Measurements from ENCODE around the gene COIL.

Gene COIL

GRCh38 chr17:56910509-56911235, 50.2 kb downstream of the COIL start:
- DNase-seq (ENCODE audit: low spot score) (no peak), FAIRE-seq (no peak)

DNA sequence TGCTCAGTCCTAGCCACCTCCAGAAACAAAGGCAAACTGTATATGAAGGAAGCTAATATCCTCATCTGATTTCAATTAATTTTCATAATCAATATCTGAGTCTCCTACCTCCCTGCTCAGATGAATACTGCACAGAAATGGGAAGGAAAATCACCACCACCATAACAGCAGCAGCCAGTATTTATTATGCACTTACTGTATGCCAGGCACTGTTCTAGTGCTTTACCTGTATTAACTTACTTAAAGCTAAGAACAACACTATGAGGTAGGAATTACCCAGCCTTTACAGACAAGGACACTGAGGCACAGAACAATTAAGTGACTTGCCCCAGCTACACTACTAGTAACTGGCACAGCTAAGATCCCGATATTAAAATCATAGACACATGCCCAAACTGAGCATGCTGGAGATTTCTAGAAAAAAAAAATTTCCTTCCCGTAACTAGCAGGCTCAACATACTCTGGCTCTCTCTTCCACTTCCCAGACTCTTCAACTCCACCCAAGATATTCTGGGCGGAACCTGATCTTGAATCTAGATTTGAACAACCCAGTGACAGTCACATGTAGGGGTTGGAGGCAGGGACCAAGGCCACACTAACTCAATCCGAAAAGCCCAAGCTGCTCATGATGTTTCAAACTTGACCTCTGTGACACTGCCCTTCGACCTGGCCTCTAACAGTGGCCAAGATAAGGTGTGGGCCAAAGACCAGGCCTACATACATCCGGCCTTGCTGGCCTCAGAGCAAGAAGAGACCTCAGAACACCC, 50.9 kb downstream of the COIL start:
- no peak for DNase-seq (ENCODE audit: low spot score)

GRCh38 chr17:56908001-56908542, 52.8 kb downstream of the COIL start:
- FAIRE-seq (no peak), DNase-seq (ENCODE audit: low spot score) (no peak)

More for the DNA sequence above, 50.9 kb downstream of the COIL start:
- FAIRE-seq: no peak

- DNase-seq (ENCODE audit: low spot score) (no peak), FAIRE-seq (no peak)
Observed at GRCh38 chr17:56903560-56903959, 57.3 kb downstream of the COIL start.

DNA sequence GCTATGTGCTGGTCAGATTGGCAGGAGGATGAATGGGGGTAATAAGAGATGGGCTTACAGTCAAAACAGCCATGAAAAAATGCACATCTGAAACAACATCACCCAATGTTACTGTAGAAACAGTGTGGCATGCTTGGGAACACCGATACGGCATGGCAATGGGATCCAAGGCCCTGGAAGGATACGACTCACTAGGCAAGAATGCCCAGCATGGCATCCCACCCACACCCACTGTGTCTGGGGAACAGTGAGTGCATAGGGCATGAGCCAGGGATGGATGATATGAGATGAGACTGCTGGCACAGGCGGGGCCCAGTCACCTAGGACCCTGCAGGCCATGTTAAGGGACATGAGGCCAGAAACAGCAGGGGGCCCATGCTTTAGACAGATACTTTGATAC, 58.5 kb downstream of the COIL start:
- FAIRE-seq: peak; percentile 30
- peak; percentile 67 for DNase-seq (ENCODE audit: low spot score)

DNA sequence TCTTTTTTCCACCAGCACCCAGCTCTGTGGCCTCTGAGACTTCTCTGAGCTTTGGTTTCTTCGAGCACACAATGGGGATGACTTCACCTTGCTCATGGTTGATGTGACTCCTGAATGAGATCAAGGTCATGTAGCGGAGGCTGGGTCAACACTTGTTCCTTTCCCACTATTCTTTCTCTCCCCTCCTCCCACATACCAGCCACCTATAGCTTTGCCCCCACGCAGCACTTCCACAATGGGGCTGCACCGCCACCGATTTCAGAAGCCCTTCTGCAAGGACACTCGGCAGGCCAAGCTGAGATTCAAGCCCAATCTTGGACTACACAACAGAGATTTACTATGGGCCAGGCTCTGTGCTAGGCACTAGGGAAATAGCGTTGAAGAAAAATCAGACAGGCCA, 61.4 kb downstream of the COIL start:
- DNase-seq (ENCODE audit: low spot score) (no peak), FAIRE-seq (no peak)

DNA sequence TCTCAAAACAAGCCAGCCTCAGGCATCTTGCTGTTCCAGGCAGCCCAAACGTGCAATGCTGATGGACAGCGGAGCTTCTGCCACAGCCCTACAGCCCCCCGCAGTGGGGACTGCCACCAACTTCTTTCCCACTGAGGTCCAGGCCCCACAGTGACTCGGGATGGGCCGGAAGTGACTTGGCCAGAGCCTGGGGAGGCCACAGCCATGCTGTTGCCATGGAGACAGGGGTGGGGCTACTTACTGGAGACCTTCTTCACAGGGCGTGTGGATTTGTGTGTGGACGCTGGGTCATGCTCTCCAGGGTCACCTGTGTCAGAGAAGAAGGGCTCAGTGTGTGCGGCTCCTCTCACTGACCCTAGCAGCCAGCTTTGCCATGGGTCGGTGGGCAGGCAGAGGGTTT, 62.0 kb downstream of the COIL start:
- FAIRE-seq (no peak), DNase-seq (ENCODE audit: low spot score) (no peak)

- FAIRE-seq: no peak
- DNase-seq (ENCODE audit: low spot score): no peak
Observed at GRCh38 chr17:56897646-56898424, 63.0 kb downstream of the COIL start.

DNA sequence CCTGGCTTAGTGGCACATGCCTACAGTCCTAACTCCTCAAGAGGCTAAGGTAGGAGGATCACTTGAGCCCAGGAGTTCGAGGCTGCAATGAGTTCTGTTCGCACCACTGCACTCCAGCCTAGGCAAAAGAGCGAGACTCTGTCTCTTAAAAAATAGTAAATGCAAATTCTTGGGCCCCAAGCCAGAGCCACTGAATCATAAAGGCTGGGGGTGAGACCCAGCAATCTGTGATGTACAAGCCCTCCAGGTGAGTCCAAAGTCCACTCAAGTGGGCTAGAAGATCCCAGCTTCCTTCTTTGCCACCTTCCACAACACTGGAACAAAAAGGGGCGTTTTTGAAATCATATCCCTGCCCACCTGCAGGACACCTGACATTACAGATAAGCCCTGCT, 63.9 kb downstream of the COIL start:
- FAIRE-seq (no peak), DNase-seq (ENCODE audit: low spot score) (no peak)

- no peak for DNase-seq (ENCODE audit: low spot score)
- FAIRE-seq: no peak
Observed at GRCh38 chr17:56896217-56896967, 64.5 kb downstream of the COIL start.

- FAIRE-seq: no peak
- no peak for DNase-seq (ENCODE audit: low spot score)
Observed at GRCh38 chr17:56894859-56895455, 65.9 kb downstream of the COIL start.

DNA sequence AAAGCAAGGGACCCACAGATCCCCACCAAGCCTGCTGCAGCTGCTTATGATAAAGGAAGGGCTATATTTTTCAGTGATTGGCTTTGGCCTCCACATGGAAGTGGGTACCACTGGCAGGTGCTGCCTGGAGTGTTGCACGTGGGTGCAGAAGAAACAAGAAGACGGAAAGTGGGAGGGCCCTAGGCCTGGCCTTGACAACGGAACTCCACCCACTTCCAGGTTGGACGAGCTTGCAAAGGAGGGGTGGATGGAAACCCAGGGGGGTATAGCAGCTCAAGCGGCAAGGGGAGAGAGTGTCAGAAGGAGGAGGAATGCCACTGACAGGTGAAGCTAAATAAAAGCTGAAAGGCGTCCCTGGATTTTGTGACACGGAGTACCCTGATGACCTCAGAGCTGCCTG, 67.3 kb downstream of the COIL start:
- FAIRE-seq (no peak), DNase-seq (ENCODE audit: low spot score) (no peak)

DNA sequence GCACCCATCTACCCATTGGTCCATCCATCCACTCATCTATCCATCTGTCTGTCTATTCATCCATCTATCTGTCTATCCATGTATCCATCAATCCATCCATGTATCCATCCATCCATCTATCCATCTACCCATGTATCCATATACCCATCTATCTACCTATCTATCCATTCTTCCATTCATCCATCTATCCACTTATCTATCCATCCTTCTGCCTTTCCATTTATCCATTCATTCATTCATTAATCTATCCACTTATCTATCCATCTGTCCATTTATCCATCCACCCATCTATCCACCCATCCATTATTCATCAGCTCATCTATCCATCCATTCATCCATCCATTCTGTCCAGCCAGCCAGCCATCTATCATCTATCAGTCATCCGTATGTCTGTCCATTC, 68.5 kb downstream of the COIL start:
- FAIRE-seq (no peak), DNase-seq (ENCODE audit: low spot score) (no peak)

- no peak for FAIRE-seq
- DNase-seq (ENCODE audit: low spot score): no peak
Observed at GRCh38 chr17:56891751-56892150, 69.1 kb downstream of the COIL start.

- DNase-seq (ENCODE audit: low spot score) (no peak), FAIRE-seq (no peak)
Observed at GRCh38 chr17:56890906-56891674, 69.8 kb downstream of the COIL start.

GRCh38 chr17:56890390-56890789, 70.5 kb downstream of the COIL start:
- no peak for FAIRE-seq
- DNase-seq (ENCODE audit: low spot score): no peak
